Measurements from ENCODE around the gene FAM174B. TPM values are rescaled to one million over a fixed set of nuclear protein-coding genes. Genes with fewer than 3 reads are reported as not detected.

Gene FAM174B
- 0.81 and 3.8 TPM in 2 replicates for total RNA-seq (2014; rRNA removed; shearing (Covaris generic))

- DNase-seq (ENCODE audit: low spot score), result no peak
Observed at GRCh38 chr15:92655178-92655995, at the start of gene FAM174B. Gene FAM174B, minus strand, starts transcription at chr15:92655775.

GRCh38 chr15:92696096-92696495 is 40.5 kb upstream of the FAM174B start:
- DNase-seq (ENCODE audit: low spot score), result no peak

GRCh38 chr15:92693691-92694331 is 38.2 kb upstream of the FAM174B start:
- DNase-seq (ENCODE audit: low spot score), result peak; percentile 6

GRCh38 chr15:92690395-92690794 is 34.8 kb upstream of the FAM174B start:
- no peak for DNase-seq (ENCODE audit: low spot score)

- no peak for DNase-seq (ENCODE audit: low spot score)
Observed at GRCh38 chr15:92687746-92688145, 32.2 kb upstream of the FAM174B start.

- no peak for DNase-seq (ENCODE audit: low spot score)
Observed at GRCh38 chr15:92687195-92687602, 31.6 kb upstream of the FAM174B start.

GRCh38 chr15:92683511-92683834 is 27.9 kb upstream of the FAM174B start:
- no peak for DNase-seq (ENCODE audit: low spot score)

GRCh38 chr15:92682741-92683510 is 27.4 kb upstream of the FAM174B start:
- no peak for DNase-seq (ENCODE audit: low spot score)

- no peak for DNase-seq (ENCODE audit: low spot score)
Observed at GRCh38 chr15:92681141-92681631, 25.6 kb upstream of the FAM174B start.

- DNase-seq (ENCODE audit: low spot score), result no peak
Observed at GRCh38 chr15:92677999-92678398, 22.4 kb upstream of the FAM174B start.

- DNase-seq (ENCODE audit: low spot score), result no peak
Observed at GRCh38 chr15:92676561-92676960, 21.0 kb upstream of the FAM174B start.

GRCh38 chr15:92675485-92675884 is 19.9 kb upstream of the FAM174B start:
- no peak for DNase-seq (ENCODE audit: low spot score)

GRCh38 chr15:92674347-92674746 is 18.8 kb upstream of the FAM174B start:
- no peak for DNase-seq (ENCODE audit: low spot score)

- no peak for DNase-seq (ENCODE audit: low spot score)
Observed at GRCh38 chr15:92672102-92672501, 16.5 kb upstream of the FAM174B start.

- no peak for DNase-seq (ENCODE audit: low spot score)
Observed at GRCh38 chr15:92671406-92671805, 15.8 kb upstream of the FAM174B start.

GRCh38 chr15:92670621-92671020 is 15.0 kb upstream of the FAM174B start:
- DNase-seq (ENCODE audit: low spot score), result no peak

- DNase-seq (ENCODE audit: low spot score), result no peak
Observed at GRCh38 chr15:92669432-92669831, 13.9 kb upstream of the FAM174B start.

- no peak for DNase-seq (ENCODE audit: low spot score)
Observed at GRCh38 chr15:92668620-92669019, 13.0 kb upstream of the FAM174B start.

- DNase-seq (ENCODE audit: low spot score), result no peak
Observed at GRCh38 chr15:92667970-92668485, 12.5 kb upstream of the FAM174B start.

GRCh38 chr15:92667287-92667904 is 11.8 kb upstream of the FAM174B start:
- DNase-seq (ENCODE audit: low spot score), result no peak

- no peak for DNase-seq (ENCODE audit: low spot score)
Observed at GRCh38 chr15:92666780-92667179, 11.2 kb upstream of the FAM174B start.

GRCh38 chr15:92665100-92665555 is 9.6 kb upstream of the FAM174B start:
- no peak for DNase-seq (ENCODE audit: low spot score)

Data from A172 (cell line).